ENCODE results near the gene CSPG4. TPM values are rescaled to one million over a fixed set of nuclear protein-coding genes. Genes with fewer than 3 reads are reported as not detected.

CSPG4 gene
- total and polyA plus RNA-seq, 4 donors, result 10.6 to 160 (median 66.0) TPM

GRCh38 chr15:75727851-75728715 is 15.4 kb upstream of the CSPG4 start:
- DNase-seq (peak; percentile 75 to 87), ATAC-seq (ENCODE audit: low FRiP score) (no peak)
- no peaks in the 10 kb centered on the region for H3K36me3 ChIP-seq (ENCODE audit: control insufficient read depth in 1 of 2, insufficient read depth in 2 of 2, low read length in 1 of 2)
- intact Hi-C loops (cut with DNase I), result loop anchor here (5.0 kb wide), 1 partner anchor 74 kb away; no protein-coding TSS in a partner anchor
- no peak overlapping the region for H3K27ac ChIP-seq (ENCODE audit: low read depth in 1 of 2, low read length in 2 of 2)
- H3K9me3 ChIP-seq (ENCODE audit: control insufficient read depth, low read length), result no peaks in the 10 kb centered on the region
- no peak overlapping the region for H3K4me3 ChIP-seq (ENCODE audit: low read length in 2 of 2)
- WGBS, 2 donors, result 58 to 60% methylated on average over 17 of the region's 17 CpGs
- H3K27me3 ChIP-seq (ENCODE audit: control insufficient read depth in 1 of 2, insufficient read depth in 2 of 2, low read length in 1 of 2), result no peaks in the 10 kb centered on the region
- no peaks in the 10 kb centered on the region for H3K4me1 ChIP-seq (ENCODE audit: control insufficient read depth in 1 of 2, insufficient read depth in 2 of 2, low read length in 2 of 2)

- intact Hi-C loops (cut with DNase I), result loop anchor here (5.0 kb wide), 1 partner anchor 75 kb away; no protein-coding TSS in a partner anchor
- H3K36me3 ChIP-seq (ENCODE audit: control insufficient read depth in 1 of 2, insufficient read depth in 2 of 2, low read length in 1 of 2), result no peaks in the 10 kb centered on the region
- 87 to 89% methylated on average over 20 of the region's 20 CpGs for WGBS, 2 donors
- no peaks in the 10 kb centered on the region for H3K4me1 ChIP-seq (ENCODE audit: control insufficient read depth in 1 of 2, insufficient read depth in 2 of 2, low read length in 2 of 2)
- DNase-seq (peak; percentile 36 to 69), ATAC-seq (ENCODE audit: low FRiP score) (no peak)
- no peaks in the 10 kb centered on the region for H3K9me3 ChIP-seq (ENCODE audit: control insufficient read depth, low read length)
- no peaks in the 10 kb centered on the region for H3K27me3 ChIP-seq (ENCODE audit: control insufficient read depth in 1 of 2, insufficient read depth in 2 of 2, low read length in 1 of 2)
- H3K4me3 ChIP-seq (ENCODE audit: low read length in 2 of 2), result no peak overlapping the region
- H3K27ac ChIP-seq (ENCODE audit: low read depth in 1 of 2, low read length in 2 of 2), result no peak overlapping the region
Measured at GRCh38 chr15:75727031-75727531, 14.4 kb upstream of the CSPG4 start.

GRCh38 chr15:75725719-75726607 is 13.3 kb upstream of the CSPG4 start:
- intact Hi-C loops (cut with DNase I), result loop anchor here (5.0 kb wide), 1 partner anchor 76 kb away; no protein-coding TSS in a partner anchor
- H3K4me3 ChIP-seq (ENCODE audit: low read length in 2 of 2), result no peak overlapping the region
- H3K27ac ChIP-seq (ENCODE audit: low read depth in 1 of 2, low read length in 2 of 2), result no peak overlapping the region

GRCh38 chr15:75725006-75725718 is 12.5 kb upstream of the CSPG4 start:
- Histone ChIP-seq H3K4me1 (ENCODE audit: control insufficient read depth in 1 of 2, insufficient read depth in 2 of 2, low read length in 2 of 2) (no peaks in the 10 kb centered on the region), H3K27ac (ENCODE audit: low read depth in 1 of 2, low read length in 2 of 2) (no peak overlapping the region), H3K27me3 (ENCODE audit: control insufficient read depth in 1 of 2, insufficient read depth in 2 of 2, low read length in 1 of 2) (no peaks in the 10 kb centered on the region), H3K4me3 (ENCODE audit: low read length in 2 of 2) (no peak overlapping the region), H3K36me3 (ENCODE audit: control insufficient read depth in 1 of 2, insufficient read depth in 2 of 2, low read length in 1 of 2) (no peaks in the 10 kb centered on the region), H3K9me3 (ENCODE audit: control insufficient read depth, low read length) (no peaks in the 10 kb centered on the region)
- ATAC-seq (ENCODE audit: low FRiP score) (no peak), DNase-seq (peak; percentile 36 to 64)
- intact Hi-C loops (cut with DNase I), result loop anchor here (5.0 kb wide), 1 partner anchor 77 kb away; no protein-coding TSS in a partner anchor
- WGBS, 2 donors, result 87 to 88% methylated on average over 15 of the region's 15 CpGs

More at GRCh38 chr15:75725719-75726607, 13.3 kb upstream of the CSPG4 start:
- WGBS, 2 donors, result 79% methylated on average over 11 of the region's 11 CpGs
- Histone ChIP-seq H3K36me3 (ENCODE audit: control insufficient read depth in 1 of 2, insufficient read depth in 2 of 2, low read length in 1 of 2) (no peaks in the 10 kb centered on the region), H3K27me3 (ENCODE audit: control insufficient read depth in 1 of 2, insufficient read depth in 2 of 2, low read length in 1 of 2) (no peaks in the 10 kb centered on the region), H3K9me3 (ENCODE audit: control insufficient read depth, low read length) (no peaks in the 10 kb centered on the region), H3K4me1 (ENCODE audit: control insufficient read depth in 1 of 2, insufficient read depth in 2 of 2, low read length in 2 of 2) (no peaks in the 10 kb centered on the region)
- ATAC-seq (ENCODE audit: low FRiP score) (no peak), DNase-seq (peak; percentile 40 to 44)

GRCh38 chr15:75723847-75724660 is 11.4 kb upstream of the CSPG4 start:
- ATAC-seq (ENCODE audit: low FRiP score) (peak; percentile 94), DNase-seq (peak; percentile 96)
- Histone ChIP-seq H3K9me3 (ENCODE audit: control insufficient read depth, low read length) (no peaks in the 10 kb centered on the region), H3K27ac (ENCODE audit: low read depth in 1 of 2, low read length in 2 of 2) (peak overlapping the region in 1 of 2 donors; percentile 78), H3K4me3 (ENCODE audit: low read length in 2 of 2) (no peak overlapping the region), H3K4me1 (ENCODE audit: control insufficient read depth in 1 of 2, insufficient read depth in 2 of 2, low read length in 2 of 2) (no peaks in the 10 kb centered on the region), H3K36me3 (ENCODE audit: control insufficient read depth in 1 of 2, insufficient read depth in 2 of 2, low read length in 1 of 2) (no peaks in the 10 kb centered on the region), H3K27me3 (ENCODE audit: control insufficient read depth in 1 of 2, insufficient read depth in 2 of 2, low read length in 1 of 2) (no peaks in the 10 kb centered on the region)
- 9 to 14% methylated on average over 9 of the region's 9 CpGs for WGBS, 2 donors
- intact Hi-C loops (cut with DNase I), result no loop called here

- H3K27ac ChIP-seq (ENCODE audit: low read depth in 1 of 2, low read length in 2 of 2), result peak overlapping the region in 1 of 2 donors; percentile 19
- no peaks in the 10 kb centered on the region for H3K4me1 ChIP-seq (ENCODE audit: control insufficient read depth in 1 of 2, insufficient read depth in 2 of 2, low read length in 2 of 2)
- intact Hi-C loops (cut with DNase I), result no loop called here
- 68 to 72% methylated on average over 8 of the region's 8 CpGs for WGBS, 2 donors
- ATAC-seq (ENCODE audit: low FRiP score), result no peak
- H3K27me3 ChIP-seq (ENCODE audit: control insufficient read depth in 1 of 2, insufficient read depth in 2 of 2, low read length in 1 of 2), result no peaks in the 10 kb centered on the region
- peak; percentile 37 to 41 for DNase-seq
- no peak overlapping the region for H3K4me3 ChIP-seq (ENCODE audit: low read length in 2 of 2)
- no peaks in the 10 kb centered on the region for H3K36me3 ChIP-seq (ENCODE audit: control insufficient read depth in 1 of 2, insufficient read depth in 2 of 2, low read length in 1 of 2)
- H3K9me3 ChIP-seq (ENCODE audit: control insufficient read depth, low read length), result no peaks in the 10 kb centered on the region
Measured at GRCh38 chr15:75723171-75723846, 10.7 kb upstream of the CSPG4 start.
